DMS 273 (cell line): ENCODE data around the gene DIAPH3.

ENCODE experiments used
- DNase-seq: peaks from one replicate; lab custom pipeline; 2025; ENCODE audit not compliant: unreplicated experiment; lab: John Stamatoyannopoulos, UW

The DIAPH3 gene

DNA sequence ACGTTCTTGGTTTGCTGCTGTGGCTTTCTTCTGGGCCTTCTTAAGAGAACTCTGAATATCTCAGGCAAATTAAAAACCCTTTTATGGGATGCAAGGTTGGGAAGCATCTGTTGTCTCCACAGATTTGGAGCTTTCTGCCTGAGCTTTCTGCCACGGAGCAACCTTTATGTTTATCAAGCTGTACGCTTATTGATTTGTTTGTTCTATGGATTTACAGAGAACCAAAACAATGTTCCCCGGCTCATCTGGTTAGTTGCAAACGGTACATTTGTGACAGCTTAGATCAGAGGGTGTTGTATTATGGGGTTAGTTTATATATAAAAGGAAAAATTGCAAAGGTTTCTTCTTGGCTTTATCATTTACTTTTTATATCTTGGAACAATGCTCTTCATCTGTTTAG lies 479.6 kb downstream of the DIAPH3 start:
- no peak for DNase-seq

DNA sequence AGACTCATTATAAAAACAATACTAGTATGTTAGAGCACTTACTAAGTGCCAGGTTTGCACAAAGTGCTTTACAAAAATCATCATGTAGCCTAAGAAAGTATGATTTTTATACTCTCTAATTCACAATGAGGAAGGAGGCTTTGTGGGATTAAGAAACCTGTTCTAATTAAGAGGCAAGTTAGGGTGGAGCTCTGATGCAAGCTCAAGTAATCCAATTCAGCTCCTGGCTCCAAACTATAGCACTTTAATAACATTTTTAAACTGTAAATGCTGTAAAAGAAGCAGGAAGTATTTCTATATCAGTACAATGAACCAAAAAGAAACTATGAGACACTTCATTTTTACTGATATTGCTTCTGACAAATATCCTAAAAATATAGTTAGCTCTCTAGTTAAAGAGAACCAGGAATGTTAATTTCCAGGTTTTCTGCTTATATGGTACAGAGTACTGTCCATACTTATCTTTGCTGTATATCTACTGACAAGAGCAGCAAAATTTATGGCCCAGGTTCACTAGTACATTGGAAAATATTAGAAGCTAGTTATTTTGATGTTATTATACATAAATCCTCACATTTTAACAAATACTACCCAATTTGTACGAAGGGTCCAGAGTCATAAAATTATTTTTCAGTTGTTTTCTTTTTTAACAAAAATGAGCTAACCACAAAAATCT lies 482.0 kb downstream of the DIAPH3 start:
- no peak for DNase-seq

DNA sequence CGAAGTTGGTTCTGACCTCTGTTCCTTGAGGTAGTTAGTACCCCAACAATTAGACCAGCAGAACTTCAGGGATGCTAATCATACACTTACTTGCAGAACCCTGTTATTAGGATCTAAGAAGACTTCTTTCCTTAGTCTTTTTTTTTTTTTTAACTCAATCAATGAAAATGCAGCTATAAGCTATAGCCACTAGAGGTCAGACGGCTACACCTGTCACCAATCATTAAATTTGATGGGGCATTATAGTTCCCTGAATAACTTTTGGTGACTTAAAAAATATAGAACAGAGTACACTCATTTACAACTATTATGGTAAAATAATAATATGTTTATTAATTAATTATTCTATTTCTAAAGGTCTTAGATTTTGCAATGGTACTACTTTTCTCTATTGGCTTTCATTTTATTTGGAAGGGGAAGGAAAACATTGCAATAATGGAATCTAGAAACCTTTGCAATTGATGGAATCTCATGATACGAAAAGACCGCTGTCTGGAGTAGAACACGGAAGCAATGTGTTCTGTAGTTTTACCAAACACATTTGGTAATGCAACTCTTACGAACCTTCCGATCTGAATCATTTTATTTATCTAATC lies 483.2 kb downstream of the DIAPH3 start:
- DNase-seq: peak; percentile 20

DNA sequence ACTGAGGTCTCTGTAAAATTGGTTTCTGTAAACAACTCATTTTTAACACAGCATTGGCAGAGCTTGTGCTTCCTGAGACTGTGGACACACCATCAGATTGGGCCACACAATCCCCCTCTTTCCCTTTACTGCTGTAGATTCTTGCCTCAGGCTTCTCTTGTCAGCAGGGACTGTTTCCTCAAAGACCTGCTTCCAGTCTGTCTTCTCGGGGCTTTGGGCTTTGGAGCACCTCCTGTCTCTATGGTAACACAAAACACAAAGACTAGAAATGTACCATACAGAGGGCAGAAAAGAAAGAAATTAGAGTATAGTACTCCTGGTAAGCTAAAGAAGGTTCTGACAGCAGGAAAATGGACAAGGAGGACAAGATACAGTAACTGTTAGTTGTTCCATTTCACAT lies 484.5 kb downstream of the DIAPH3 start:
- no peak for DNase-seq

DNA sequence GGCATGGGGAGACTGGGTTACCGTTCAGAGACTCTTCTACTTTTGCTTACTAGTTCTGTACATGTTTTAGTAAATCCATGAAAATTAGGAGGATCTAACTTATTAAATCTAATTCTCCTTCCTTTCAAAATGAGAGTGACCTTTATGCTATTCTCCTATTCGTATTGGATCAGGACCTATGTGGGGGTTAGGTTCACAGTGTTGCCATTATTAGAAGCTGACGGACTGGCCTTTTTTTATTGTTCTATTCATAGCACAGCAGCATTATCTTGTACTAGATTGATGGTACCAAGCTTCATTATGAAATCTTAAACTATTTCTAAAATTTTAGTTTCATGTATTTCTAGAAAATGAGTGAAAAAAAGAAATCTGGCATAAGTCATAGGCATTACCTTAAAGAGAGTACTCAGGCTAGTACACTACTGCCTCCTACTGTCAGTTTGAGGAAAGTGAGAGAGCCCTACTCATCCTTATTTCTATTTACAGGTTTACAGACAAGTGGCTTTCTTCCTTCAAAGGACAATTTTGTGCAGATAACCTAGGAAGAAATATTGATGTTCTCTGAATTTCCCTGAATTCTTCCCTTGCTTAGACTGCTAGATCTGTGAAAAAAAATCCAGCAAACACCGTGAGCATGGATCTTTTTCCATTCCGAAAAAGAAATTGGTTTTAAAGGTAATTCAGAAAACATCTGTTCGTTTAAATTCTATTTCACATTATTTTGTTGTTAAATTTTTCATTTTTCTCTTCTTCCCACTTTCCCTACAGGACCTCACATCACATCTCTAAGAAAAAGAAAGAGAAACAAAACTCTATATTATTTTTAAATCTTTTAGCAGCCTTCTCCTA lies 485.5 kb downstream of the DIAPH3 start:
- peak; percentile 69 for DNase-seq

DNA sequence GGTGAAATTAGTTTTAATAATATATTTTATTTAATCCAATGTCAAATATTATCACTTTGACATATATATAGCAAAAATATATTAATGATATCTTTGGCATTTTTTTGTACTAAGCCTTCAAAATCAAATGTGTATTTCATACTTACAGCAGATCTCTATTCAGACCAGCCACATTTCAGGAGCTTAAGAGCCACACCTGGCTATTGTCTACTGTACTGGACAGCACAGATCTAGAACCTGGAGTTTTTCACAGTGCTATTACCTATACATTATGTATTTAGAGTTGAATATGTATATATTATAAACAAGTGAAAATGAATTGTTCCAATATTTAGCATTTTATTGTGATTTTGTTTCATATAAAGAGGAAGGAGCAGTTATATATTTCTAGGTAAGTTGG lies 486.3 kb downstream of the DIAPH3 start:
- no peak for DNase-seq

DNA sequence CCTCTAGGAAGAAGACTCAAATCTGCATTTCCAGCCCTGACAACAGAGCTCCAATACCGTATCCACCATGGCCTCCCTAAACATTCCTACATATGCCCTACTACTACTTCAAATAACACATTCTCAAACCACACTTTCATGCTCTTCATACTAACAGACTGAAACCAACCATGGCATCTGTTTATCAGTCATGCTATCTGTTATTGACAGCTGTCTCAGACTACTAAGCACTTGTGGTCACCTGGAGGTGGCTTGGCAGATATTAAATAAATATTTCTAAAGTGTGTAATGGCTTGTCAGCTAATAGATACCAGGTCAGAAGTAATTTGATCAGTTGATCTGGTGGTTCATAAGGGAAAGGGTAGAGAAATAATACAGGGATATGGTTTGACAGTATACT lies 489.1 kb downstream of the DIAPH3 start:
- DNase-seq: peak; percentile 66

DNA sequence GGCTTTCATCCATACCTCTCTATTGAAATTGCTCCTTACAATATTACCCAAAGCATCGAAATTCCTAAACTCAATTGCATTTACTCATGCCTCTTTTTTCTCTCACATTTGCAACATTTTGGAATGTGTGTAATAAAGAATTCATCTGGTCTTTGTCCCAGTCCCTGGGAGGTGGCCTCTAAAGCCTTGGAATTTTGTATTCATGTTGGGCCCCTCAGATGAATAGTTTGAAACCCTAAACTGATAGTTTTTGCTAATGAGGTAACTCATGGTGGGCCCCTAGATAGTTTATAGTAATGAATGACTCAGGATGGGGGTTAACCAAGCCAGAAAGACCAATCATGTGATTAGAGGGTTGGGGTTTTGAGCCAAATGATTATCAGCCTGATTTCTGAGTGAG lies 490.4 kb downstream of the DIAPH3 start:
- no peak for DNase-seq

DNA sequence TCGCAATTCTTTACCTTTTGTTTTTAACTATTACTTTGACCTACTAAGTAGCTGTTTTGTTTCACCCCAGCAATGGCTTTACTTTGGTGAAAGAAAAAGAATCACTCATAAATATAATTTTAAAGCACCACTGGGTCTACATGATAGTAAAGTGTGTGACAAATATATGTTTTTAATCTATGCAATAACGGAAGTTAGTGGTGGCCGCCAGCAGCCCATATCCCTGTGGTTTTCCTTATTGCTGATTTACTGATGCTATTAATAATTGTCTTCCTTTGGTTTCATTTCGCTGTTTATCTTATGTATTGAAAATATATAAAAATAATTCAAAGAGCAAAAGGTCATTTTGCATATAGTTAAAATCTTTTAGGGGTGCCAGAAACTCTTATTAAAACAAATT lies 491.3 kb downstream of the DIAPH3 start:
- no peak for DNase-seq

DNA sequence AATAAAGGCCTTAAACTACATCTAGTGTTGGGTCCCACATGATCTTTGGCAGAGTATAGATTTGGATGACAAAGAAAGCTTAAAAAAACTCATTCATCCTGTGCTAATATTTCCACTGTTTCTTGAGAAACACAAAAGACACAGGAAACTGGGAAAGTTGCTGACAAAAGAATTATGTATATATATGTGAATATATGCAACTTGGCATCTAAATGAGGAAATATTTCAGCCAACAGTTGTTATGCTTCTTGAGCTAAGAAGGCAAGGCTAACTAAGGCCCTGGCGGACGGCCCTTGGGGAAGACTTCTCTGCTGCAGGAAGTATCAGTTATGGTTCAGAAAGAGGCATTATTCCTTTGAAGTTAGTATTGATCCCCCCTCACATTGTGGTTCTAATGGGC lies 491.8 kb downstream of the DIAPH3 start:
- no peak for DNase-seq

DNA sequence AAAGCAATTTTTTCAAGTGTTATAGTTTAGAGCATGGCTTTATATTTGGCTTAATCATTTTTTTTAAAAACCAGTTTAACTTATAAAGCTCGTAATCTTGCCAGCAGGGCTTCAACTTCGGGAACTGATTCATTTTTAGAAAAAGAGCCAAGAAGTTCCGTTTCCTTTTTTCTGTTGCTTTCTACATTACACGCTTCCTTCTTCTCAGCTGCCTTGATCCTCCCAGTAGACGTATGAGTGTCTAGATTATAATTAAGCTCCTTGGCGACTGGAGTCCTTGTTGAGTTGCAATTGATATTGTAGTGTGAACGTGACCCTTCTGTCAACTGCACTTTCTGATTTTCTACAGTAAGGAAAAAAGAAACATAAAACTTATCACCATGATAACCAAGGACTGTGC lies 497.2 kb downstream of the DIAPH3 start:
- DNase-seq: no peak

DNA sequence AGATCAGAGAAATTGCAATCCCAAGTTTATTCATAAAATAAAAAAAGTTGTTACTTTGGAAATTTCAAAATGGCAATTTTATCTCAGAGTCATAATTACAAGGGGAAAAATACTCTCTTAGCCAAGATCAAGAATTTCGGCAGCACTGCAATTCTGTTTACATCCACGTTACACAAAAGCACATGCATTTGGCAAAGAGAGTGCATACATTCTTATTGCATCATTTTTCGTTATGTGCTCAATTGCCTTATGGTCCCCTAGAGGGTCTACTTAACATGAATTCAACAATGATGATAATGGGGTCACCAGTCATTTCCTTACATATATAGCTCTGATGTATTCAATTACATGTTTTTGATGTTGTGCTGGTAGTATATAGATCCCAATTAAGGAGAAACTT lies 498.0 kb downstream of the DIAPH3 start:
- no peak for DNase-seq

DNA sequence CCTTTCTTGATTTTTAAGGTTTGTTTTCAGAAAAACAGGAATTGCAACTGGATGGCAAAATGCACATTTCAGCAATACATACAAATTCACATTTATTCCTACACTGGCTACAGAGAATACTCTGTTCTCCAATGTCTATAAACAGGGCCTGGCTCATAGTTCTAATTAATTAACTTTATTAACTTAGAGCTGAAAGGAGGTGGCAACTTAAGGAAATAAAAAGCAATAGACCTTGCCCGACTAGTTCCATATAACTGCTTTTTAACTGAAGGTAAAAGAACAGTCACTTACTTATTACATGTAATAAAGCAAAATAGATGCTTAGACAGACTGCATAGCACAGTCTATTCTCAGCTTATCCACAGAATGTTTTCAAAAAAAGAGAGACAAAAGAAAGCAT lies 498.5 kb downstream of the DIAPH3 start:
- DNase-seq: no peak

DNA sequence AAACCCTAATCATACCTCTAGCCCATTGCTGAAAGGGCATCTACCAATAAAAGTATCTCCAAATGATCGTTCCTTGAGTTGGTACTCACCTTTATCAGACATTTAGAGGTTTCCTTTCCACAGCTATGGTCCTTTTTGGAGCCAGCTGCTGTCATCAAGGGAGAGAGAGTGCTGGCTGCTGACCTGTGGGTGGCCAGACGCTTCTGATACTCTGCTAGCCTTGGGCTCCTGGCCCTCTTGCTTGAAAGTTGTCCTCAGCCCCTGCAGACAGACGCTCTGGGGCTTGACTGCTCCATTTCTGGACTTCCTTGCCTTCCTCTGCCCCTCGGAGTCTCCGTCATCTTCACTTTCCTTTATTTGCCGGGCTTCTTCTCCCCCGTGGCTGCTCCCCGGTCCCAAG lies 499.1 kb downstream of the DIAPH3 start:
- DNase-seq: no peak

DNA sequence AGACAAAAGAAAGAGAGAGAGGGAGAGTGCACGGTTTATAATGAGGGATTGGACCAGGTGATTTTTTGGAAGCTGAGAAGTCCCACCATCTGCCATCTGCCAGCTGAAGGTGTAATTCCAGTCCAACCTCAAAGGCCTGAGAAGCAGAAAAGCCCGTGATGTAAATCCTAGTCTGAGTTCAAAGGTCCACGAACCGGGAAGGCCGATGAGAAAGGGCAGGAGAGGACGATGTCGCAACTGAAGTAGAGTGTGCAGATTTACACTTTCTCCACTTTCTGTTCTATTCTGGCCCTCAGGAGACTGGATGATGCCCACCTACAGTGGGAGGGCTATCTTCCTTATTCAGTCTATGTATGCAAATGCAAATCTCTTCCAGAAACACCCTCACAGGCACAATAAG lies 500.0 kb downstream of the DIAPH3 start:
- DNase-seq: no peak

DNA sequence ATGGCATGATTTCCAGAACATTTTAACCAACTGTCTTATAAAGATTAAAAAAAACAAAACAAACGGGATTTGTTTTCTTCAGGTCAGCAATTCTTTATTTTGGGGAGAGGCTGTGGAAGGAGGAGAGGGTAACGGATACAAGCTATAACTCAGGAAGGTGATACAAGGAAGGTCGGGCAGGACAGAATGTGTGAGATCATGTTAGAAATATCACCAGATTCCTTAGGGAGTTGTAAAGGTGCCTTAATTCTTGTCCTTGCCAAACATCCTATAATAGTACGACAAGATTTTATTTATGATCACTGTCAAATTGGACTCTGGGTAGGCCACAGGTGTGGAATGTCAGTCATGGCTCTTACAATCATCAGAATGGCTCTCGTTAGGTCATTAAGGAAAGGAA lies 503.1 kb downstream of the DIAPH3 start:
- no peak for DNase-seq

DNA sequence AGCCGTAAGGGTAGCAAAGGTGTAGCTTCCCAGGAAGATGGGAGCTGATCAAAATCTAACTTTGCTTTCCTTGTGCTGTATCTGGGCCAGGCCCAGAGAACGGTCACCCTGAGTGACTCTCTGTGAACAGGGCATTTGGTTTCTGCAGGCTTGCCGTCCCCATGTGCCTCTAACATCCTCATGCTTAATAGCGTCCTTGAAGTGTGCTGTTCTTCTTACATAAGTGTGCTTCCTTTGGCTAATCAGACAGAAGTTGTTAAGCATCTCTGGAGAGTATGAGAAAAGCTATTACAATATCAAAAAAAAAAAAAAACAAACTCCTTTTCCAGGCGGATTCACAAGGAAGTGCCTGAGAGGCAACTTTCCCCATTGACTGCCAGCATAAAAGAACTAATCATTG lies 503.7 kb downstream of the DIAPH3 start:
- no peak for DNase-seq

DNA sequence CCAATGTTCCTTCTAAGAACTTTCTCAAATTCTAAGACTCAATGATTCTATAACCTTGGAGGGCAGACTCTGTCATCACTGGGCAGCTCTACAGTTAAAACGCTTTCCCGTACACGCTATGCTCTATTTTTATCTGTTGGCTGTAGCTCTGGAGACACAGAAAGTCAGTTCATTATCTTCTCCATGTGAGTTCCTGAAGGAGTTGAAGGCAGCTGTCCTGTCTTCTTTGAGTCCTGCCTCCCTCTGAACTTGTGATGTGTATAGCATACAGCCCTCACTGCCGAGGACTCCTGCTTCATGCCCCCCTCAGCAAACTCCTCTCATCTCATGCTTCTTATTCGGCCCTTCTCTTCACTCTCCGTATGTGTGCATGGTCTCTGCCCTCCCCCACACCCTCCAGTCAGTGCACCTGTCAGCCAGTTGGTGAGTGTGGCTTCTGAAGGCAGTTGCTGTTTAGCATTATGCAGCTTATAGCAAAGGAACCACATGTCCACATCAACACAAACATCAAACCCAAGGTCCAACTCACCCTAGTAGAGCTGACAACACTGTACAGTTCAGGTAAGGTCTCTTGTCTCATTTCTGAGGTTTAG lies 504.9 kb downstream of the DIAPH3 start:
- no peak for DNase-seq

DNA sequence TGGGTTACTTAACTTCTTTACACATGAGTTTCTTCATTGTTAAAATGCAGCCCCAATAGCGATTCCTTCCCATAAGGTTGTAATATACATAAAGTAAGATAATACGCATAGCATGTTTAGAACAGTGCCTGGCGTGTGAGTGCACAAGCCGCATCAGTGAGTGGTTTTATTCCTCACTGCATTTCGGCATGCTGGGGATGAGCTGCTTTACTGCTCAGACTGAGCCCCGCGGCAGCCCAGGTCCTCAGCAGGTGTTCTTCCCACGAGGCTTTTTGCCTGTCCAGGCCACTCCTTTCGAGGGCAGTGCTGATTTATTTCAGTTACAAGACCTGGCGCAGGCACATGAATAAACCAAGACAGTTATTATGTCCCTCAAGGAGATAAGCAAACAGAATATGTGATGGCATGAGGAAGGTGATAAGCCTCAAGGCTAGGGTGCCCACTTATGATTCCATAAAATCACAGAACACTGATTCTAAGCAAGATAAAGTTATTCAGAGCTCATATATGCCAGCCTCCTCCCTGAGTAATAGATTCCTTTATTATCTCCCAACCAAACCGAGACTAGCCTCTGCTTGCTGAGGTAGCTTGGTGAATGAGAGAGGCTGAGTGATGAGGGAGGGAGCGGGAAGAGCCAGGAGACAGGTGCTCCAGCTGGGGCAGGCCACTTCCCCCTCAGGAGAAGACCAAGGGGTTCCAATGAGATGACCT lies 505.5 kb downstream of the DIAPH3 start:
- no peak for DNase-seq

DNA sequence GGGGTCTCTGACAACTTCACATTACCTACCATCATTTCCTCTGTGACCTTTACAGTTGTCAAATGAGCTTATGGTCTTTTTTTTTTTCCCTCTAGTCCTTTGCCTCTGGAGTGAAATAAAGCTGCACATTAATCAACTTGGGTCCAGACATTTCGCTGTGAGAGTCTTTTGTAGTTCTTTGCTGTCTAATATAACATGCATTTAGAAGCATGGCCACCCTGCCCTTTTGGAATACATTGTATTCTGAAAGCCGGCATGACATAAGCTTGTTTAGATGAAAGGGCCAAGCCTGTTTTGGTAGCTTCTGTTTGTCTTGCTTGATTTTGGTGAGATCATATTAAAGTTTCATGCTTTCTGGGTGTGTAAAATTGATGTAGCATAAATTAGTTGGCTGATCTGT lies 509.8 kb downstream of the DIAPH3 start:
- no peak for DNase-seq

DNA sequence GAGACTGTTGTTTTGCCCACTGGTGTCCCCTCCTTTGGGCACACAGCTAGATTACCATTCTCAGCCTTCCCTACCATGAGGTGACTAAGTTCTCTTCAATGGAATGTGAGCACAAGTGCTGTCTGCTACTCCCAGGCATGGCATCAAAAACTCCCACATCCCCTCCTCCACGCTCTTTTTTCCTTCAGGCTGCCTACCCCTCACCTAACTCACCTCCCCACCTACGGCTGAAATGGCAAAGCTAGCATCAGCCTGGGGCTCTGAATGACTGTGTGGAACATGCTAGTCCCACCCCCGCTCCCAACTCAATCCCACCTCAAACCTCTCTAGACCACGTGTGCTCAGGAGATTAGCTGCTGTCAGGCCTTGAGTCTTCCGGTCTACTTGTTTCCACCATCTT lies 512.2 kb downstream of the DIAPH3 start:
- no peak for DNase-seq
